OCI-LY3 (cell line): ENCODE results near the gene GGCX.
"Not testable (repeated sequence)": the region's sequence is repeated elsewhere in the genome, so short reads cannot be mapped to it uniquely, and the experiment has no call there.

Experiments used
- H2AFZ ChIP-seq: fragments of 200-600, 300-600 bp; shearing (Covaris generic); 2 replicates; pipeline ENCODE4 v1.6.0; 2014; ENCODE audit warnings: antibody characterized with exemption, low read depth, low read length
- H3K27ac ChIP-seq: fragments of 200-600, 300-600 bp; sonication (generic); 2 replicates; pipeline ENCODE4 v1.5.1; 2014; ENCODE audit warnings: mild to moderate bottlenecking, low read length, moderate library complexity, mixed read lengths
- H3K27me3 ChIP-seq: fragments of 200-600, 300-600 bp; sonication (generic); 2 replicates; pipeline ENCODE4 v1.6.1; 2014; ENCODE audit warnings: low read depth, low read length, mixed read lengths
- H3K36me3 ChIP-seq: fragments of 200-600, 300-600 bp; sonication (generic); replicated peaks from 2 replicates; pipeline ENCODE3; 2014; ENCODE audit warnings: low read depth, low read length, mixed read lengths
- H3K4me1 ChIP-seq: fragments of 300-600, 200-600 bp; sonication (generic); 2 replicates; pipeline ENCODE4 v1.6.1; 2014; ENCODE audit warnings: low read length, mixed read lengths
- H3K4me2 ChIP-seq: fragments of 200-600, 300-600 bp; sonication (generic); 2 replicates; pipeline ENCODE4 v1.6.1; 2014; ENCODE audit warnings: low read length, mixed read lengths
- H3K4me3 ChIP-seq: fragments of 300-600, 200-600 bp; sonication (generic); 2 replicates; pipeline ENCODE4 v1.5.1; 2014; ENCODE audit warnings: antibody characterized with exemption, mild to moderate bottlenecking, low read length, moderate library complexity
- H3K79me2 ChIP-seq: fragments of 300-600, 200-600 bp; shearing (Covaris generic); 2 replicates; pipeline ENCODE4 v1.6.1; 2014; ENCODE audit warnings: mild to moderate bottlenecking, low read length, mixed read lengths
- H3K9ac ChIP-seq: fragments of 300-600, 200-600 bp; shearing (Covaris generic); 2 replicates; pipeline ENCODE4 v1.6.0; 2014; ENCODE audit warnings: mild to moderate bottlenecking, low read length, moderate library complexity
- H3K9me3 ChIP-seq: fragments of 200-600, 300-600 bp; shearing (Covaris generic); 2 replicates; pipeline ENCODE4 v1.6.1; 2014; ENCODE audit warnings: low read length, mixed read lengths; ENCODE audit not compliant: insufficient read depth
- H4K20me1 ChIP-seq: fragments of 200-600, 300-600 bp; sonication (generic); 2 replicates; pipeline ENCODE4 v1.6.1; 2016; ENCODE audit warnings: low read length, mixed read lengths; ENCODE audit not compliant: insufficient read depth
- EZH2phosphoT487 ChIP-seq: fragments of 200-600 bp; shearing (Covaris generic); IDR thresholded peaks from 2 replicates; pipeline ENCODE4 v1.6.1; 2018; ENCODE audit warnings: antibody characterized with exemption, mixed run types, low read depth
- TF ChIP-seq, protein P1 (sequence below): fragments of 200-600, 300-600 bp; sonication (generic); IDR thresholded peaks from 2 replicates; pipeline ENCODE4 v1.5.1; 2014; ENCODE audit warnings: antibody characterized with exemption, low read length, low read depth

GGCX gene

DNA sequence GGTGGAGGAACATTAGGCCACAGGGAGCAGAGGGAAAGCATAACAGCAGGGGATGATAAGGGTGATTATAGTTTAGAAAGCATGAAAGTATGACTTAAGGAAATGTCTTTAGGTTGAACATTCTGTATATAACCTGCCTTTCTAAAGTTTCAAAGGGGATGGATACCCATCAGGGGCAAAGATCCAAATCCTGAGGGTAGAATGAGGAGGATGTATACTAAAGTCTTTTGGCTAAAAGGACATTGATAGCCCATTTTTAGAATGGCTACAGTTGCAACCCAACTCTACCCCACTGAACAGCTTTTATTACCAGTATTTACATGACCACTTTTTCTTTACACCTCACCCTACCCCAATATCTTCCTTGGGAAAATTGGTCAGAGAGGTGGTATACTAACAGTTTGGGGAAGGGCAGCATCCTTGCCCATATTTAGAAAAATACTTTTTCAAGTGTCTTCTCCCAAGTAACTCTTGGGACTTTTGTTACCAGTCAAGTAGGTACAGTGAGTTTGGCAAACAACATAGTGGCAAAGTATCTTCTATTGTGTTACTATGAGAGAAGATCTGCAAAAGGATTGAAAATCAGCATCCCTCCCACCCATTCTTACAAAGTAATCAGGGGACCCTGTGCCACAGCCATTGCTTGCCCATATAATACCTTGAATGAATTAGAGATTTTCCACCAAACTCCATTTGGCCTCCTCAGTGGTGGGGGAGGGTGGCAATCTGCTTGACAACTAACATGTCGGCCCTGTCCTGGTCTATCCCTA is 14.0 kb downstream of the GGCX start:
- Histone ChIP-seq H3K4me2 (no peak overlapping the region), H3K9me3 (no peaks in the 10 kb centered on the region), H4K20me1 (peaks cover 13% of the 10 kb centered on the region; the same call in 1 of the 2 replicates), H3K79me2 (peaks cover 10% of the 10 kb centered on the region), H3K9ac (no peak overlapping the region), H3K4me1 (no peaks in the 10 kb centered on the region), H3K36me3 (peaks cover 51% of the 10 kb centered on the region), H3K4me3 (no peak overlapping the region), H2AFZ (no peak overlapping the region), H3K27ac (no peak overlapping the region), H3K27me3 (no peaks in the 10 kb centered on the region)
- TF ChIP-seq, protein P1, sequence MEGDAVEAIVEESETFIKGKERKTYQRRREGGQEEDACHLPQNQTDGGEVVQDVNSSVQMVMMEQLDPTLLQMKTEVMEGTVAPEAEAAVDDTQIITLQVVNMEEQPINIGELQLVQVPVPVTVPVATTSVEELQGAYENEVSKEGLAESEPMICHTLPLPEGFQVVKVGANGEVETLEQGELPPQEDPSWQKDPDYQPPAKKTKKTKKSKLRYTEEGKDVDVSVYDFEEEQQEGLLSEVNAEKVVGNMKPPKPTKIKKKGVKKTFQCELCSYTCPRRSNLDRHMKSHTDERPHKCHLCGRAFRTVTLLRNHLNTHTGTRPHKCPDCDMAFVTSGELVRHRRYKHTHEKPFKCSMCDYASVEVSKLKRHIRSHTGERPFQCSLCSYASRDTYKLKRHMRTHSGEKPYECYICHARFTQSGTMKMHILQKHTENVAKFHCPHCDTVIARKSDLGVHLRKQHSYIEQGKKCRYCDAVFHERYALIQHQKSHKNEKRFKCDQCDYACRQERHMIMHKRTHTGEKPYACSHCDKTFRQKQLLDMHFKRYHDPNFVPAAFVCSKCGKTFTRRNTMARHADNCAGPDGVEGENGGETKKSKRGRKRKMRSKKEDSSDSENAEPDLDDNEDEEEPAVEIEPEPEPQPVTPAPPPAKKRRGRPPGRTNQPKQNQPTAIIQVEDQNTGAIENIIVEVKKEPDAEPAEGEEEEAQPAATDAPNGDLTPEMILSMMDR, result no peak
- no peak for TF ChIP-seq EZH2phosphoT487

DNA sequence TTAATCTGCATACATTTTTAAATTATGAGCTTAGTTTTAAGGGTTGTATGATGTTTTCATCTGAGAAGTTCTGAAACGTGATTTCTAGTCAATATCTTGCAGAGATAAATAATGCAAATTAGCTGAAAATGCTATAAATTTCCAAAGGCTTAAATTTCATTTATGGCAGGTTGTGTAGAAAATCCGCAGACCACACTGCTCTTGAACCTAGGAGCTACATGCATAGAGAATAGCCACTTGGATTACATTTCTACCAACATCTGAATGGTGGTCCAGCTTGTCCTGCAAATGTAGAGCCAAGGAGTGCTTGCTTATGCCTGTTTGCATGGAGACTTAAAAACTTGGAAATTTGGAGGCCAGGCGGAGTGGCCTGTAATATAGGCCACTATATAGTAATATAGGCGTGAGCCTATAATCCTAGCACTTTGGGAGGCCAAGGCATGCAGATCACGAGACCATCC is 15.5 kb downstream of the GGCX start:
- H3K36me3 ChIP-seq, result peaks cover 54% of the 10 kb centered on the region
- no peaks in the 10 kb centered on the region for H3K9me3 ChIP-seq
- peaks cover 12% of the 10 kb centered on the region for H3K4me1 ChIP-seq
- H3K4me3 ChIP-seq, result no peak overlapping the region
- no peak overlapping the region for H3K4me2 ChIP-seq
- no peak overlapping the region for H3K9ac ChIP-seq
- no peak overlapping the region for H2AFZ ChIP-seq
- no peaks in the 10 kb centered on the region for H3K27me3 ChIP-seq
- TF ChIP-seq, protein P1, result no peak
- no peak for TF ChIP-seq EZH2phosphoT487
- no peak overlapping the region for H3K27ac ChIP-seq
- peaks cover 25% of the 10 kb centered on the region for H3K79me2 ChIP-seq
- H4K20me1 ChIP-seq, result peaks cover 27% of the 10 kb centered on the region

DNA sequence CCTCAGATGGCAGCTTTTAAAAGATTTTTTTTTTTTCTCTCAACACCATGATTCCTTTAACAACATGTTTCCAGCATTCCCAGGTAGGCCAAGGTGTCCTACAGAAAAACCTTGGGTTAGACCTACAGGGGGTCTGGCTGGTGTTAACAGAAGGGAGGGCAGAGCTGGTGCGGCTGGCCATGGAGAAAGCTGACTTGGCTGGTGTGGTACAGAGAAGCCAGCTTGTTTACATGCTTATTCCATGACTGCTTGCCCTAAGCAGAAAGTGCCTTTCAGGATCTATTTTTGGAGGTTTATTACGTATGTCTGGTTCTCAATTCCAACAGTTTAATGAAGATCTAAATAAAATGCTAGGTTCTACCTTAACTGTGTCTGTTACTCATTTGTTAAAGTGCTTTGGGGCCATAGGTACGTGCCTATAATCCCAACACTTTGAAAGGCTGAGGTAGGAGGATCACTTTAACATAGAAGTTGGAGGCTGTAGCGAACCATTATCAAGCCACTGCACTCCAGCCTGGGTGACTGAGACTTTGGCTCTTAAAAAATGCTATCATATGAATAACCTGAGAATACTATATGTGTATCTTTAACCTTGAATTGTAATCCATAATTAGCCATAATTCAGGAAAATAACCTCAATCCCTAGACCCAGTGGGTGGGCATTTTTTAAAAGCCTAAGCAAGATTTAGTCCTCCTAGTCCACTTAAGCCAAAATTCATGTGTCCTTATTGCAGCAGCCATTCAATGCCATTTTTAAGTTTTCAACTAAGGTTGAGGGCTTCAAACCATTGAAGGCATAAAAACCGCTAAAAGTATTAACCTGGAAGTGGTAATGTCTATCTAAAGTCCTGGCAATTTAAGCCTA is 16.1 kb downstream of the GGCX start:
- H3K9me3 ChIP-seq, H3K27ac ChIP-seq, H3K9ac ChIP-seq, H3K27me3 ChIP-seq, H2AFZ ChIP-seq, H3K4me3 ChIP-seq, H3K4me2 ChIP-seq: not testable (repeated sequence)
- peaks cover 34% of the 10 kb centered on the region for H4K20me1 ChIP-seq
- H3K4me1 ChIP-seq, result peaks cover 16% of the 10 kb centered on the region
- H3K79me2 ChIP-seq, result peaks cover 31% of the 10 kb centered on the region
- peaks cover 54% of the 10 kb centered on the region for H3K36me3 ChIP-seq

DNA sequence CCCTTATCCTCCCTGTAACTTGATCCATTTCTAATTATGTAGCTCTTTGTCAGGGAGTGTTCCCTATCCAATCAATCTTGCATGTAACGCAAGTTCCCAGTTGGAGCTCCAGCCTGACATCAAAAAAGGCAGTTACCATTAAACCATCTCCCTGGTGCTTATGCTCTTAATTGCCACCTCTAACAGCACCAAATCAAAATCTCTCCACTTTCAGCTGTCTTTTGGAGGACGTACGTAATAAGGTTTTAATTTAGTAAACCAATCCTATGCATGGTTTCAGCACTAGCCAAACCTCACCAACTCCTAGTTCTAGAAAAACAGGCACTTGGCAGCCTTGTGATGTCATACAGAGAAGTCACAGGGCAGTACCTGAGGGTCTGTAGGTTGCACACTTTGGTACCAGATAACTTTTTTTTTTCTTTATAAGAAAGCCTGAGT is 17.0 kb downstream of the GGCX start:
- Histone ChIP-seq H3K36me3 (peaks cover 55% of the 10 kb centered on the region), H3K4me1 (peaks cover 16% of the 10 kb centered on the region), H4K20me1 (peaks cover 39% of the 10 kb centered on the region), H3K79me2 (peaks cover 40% of the 10 kb centered on the region)
- H3K9me3 ChIP-seq, H3K9ac ChIP-seq, H3K4me2 ChIP-seq, H3K27me3 ChIP-seq, H3K27ac ChIP-seq, H2AFZ ChIP-seq, H3K4me3 ChIP-seq: not testable (repeated sequence)

DNA sequence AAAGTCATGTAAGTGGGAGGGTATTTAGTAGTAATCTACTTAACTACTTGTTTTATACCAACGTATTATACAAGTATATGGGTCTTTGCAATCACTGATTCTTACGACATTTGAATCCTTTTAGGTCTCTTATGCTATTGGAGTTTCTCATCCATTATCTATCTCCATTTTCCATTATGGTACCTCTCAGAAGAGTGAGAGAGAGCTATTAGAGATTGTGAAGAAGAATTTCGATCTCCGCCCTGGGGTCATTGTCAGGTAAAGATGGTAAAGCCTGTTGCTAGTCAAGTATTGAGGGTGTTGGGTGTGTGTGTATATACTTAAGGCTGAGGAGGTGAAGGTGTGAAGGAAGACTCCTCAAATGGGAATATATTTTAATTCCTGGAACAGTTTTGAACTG is 18.5 kb downstream of the GGCX start:
- Histone ChIP-seq H3K27me3 (no peaks in the 10 kb centered on the region), H3K9me3 (no peaks in the 10 kb centered on the region), H4K20me1 (peaks cover 39% of the 10 kb centered on the region), H3K4me2 (no peak overlapping the region), H3K9ac (no peak overlapping the region), H3K36me3 (peaks cover 52% of the 10 kb centered on the region), H3K27ac (no peak overlapping the region), H2AFZ (no peak overlapping the region), H3K79me2 (peaks cover 55% of the 10 kb centered on the region), H3K4me3 (no peak overlapping the region), H3K4me1 (peaks cover 16% of the 10 kb centered on the region)
- TF ChIP-seq, protein P1, result no peak
- no peak for TF ChIP-seq EZH2phosphoT487
